Hematopoietic multipotent progenitor cell treated with erythropoietin and hydrocortisone succinate and interleukin-3 and kit ligand, for 17 days (in vitro differentiated cells): Measurements from ENCODE around the gene BCAT1.

Experiments
- DNase-seq: peaks from one replicate; pipeline ENCODE4 v3.0.0-alpha.2; 2015; ENCODE audit warnings: low spot score

BCAT1 gene

DNA sequence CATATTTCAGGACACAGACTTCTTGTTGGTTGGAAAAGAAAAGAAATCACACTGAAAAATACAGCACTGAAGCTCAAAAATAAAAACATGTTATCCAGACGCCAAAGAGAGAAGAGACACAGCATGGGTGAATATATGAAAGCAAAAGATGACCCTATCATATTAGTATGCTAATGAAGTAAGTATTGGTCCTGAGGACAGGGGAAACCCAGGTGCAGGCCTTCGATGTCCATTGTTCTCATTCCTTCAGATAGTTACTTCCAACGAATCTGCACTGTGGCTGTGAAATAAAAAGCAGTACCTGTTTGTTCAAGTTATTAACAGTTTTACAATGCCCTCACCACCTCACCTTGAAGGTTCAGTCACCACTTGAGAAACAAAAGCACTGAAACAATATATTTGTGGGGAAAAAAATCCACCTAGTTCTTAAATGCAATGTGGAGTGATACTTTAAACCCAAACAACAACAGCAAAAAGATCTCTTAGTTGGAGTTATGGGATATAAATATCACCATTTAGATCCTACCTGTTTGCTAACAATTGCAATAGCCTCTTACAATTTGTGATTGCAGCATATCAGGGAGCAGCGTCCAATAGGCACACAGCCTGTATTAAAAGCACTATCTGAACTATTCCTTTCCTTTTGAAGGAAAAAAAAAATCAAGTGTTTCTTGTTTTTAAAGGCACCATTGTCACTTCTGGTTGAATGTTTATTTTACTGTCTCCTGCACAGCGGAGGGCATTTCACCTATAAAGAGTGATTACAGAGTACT, 188.1 kb downstream of the BCAT1 start:
- DNase-seq = no peak

DNA sequence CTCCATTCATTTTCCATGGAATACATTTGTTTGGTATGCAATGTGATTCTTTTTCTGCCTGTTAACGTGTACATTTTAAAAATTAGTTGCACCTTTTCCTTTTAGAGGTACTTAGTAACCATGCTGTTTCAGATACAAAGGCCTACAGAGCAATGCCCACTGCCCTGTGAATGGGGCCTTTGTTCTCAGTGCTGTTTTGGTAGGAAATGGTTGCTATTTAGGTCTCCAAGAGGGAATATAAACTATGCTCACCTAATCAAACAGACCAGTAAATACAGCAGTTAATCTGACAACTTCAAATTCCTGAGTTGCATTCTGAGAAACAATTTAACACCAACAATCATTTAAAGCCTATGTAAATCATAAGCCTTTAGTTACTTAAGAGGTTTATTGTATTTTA, 188.7 kb downstream of the BCAT1 start:
- no peak for DNase-seq
